ENCODE measurements around the gene TMPRSS2.

DNA sequence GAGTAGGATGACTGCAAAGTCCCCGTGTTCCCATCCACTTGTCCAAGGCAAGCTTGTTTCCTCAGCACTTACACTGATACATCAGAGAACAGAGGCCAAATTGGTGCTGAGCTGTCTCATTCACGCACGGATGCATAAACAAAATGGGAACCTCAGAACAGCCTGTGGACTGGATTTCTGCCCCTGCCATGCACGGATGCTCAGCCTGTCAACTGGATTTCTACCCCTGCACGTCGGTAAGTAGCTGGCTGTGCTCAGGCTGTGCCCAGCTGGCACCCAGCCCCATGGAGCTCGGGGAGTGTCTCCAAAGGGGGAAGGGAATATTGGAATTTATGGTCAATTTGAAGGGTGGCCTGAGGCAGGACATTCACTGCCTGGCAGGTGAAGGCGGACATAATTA is 40.8 kb upstream of the TMPRSS2 start:
- TF ChIP-seq CREB5 (CRISPR knock-in tag; IDR thresholded peaks at IDR 0.05; ENCODE audit: low read depth) (no peak), ARNTL (CRISPR knock-in tag; IDR thresholded peaks at IDR 0.05; ENCODE audit: borderline replicate concordance, low read depth) (no peak), ESRRG (CRISPR knock-in tag; IDR thresholded peaks at IDR 0.05) (no peak), ZNF8 (CRISPR knock-in tag; IDR thresholded peaks at IDR 0.05) (no peak), ISL1 (CRISPR knock-in tag; IDR thresholded peaks at IDR 0.05) (no peak), RARB (CRISPR knock-in tag; IDR thresholded peaks at IDR 0.05) (no peak), TCF4 (CRISPR knock-in tag; IDR thresholded peaks at IDR 0.05; ENCODE audit: borderline replicate concordance) (no peak), ZFP30 (CRISPR knock-in tag; IDR thresholded peaks at IDR 0.05) (no peak), GLIS3 (CRISPR knock-in tag; IDR thresholded peaks at IDR 0.05) (no peak)
- TF ChIP-seq, protein P1, sequence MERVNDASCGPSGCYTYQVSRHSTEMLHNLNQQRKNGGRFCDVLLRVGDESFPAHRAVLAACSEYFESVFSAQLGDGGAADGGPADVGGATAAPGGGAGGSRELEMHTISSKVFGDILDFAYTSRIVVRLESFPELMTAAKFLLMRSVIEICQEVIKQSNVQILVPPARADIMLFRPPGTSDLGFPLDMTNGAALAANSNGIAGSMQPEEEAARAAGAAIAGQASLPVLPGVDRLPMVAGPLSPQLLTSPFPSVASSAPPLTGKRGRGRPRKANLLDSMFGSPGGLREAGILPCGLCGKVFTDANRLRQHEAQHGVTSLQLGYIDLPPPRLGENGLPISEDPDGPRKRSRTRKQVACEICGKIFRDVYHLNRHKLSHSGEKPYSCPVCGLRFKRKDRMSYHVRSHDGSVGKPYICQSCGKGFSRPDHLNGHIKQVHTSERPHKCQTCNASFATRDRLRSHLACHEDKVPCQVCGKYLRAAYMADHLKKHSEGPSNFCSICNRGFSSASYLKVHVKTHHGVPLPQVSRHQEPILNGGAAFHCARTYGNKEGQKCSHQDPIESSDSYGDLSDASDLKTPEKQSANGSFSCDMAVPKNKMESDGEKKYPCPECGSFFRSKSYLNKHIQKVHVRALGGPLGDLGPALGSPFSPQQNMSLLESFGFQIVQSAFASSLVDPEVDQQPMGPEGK (CRISPR knock-in tag; IDR thresholded peaks at IDR 0.05; ENCODE audit: borderline replicate concordance): no peak
- TF ChIP-seq, protein P2, sequence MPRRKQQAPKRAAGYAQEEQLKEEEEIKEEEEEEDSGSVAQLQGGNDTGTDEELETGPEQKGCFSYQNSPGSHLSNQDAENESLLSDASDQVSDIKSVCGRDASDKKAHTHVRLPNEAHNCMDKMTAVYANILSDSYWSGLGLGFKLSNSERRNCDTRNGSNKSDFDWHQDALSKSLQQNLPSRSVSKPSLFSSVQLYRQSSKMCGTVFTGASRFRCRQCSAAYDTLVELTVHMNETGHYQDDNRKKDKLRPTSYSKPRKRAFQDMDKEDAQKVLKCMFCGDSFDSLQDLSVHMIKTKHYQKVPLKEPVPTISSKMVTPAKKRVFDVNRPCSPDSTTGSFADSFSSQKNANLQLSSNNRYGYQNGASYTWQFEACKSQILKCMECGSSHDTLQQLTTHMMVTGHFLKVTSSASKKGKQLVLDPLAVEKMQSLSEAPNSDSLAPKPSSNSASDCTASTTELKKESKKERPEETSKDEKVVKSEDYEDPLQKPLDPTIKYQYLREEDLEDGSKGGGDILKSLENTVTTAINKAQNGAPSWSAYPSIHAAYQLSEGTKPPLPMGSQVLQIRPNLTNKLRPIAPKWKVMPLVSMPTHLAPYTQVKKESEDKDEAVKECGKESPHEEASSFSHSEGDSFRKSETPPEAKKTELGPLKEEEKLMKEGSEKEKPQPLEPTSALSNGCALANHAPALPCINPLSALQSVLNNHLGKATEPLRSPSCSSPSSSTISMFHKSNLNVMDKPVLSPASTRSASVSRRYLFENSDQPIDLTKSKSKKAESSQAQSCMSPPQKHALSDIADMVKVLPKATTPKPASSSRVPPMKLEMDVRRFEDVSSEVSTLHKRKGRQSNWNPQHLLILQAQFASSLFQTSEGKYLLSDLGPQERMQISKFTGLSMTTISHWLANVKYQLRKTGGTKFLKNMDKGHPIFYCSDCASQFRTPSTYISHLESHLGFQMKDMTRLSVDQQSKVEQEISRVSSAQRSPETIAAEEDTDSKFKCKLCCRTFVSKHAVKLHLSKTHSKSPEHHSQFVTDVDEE (CRISPR knock-in tag; IDR thresholded peaks at IDR 0.05): no peak

Measured in SK-N-SH treated with all-trans-retinoic acid at 6 μM for 48 hours (cell line).